GM23248 (cell line): ENCODE results near the gene SLC38A11.

Source experiments
- EZH2 ChIP-seq: fragments of 200-600 bp; sonication (generic); IDR thresholded peaks from 2 replicates; pipeline ENCODE4 v1.6.1; 2018; ENCODE audit warnings: antibody characterized with exemption, mild to moderate bottlenecking; ENCODE audit not compliant: insufficient read depth, poor library complexity, severe bottlenecking
- EZH2phosphoT487 ChIP-seq: fragments of 200-600 bp; sonication (generic); IDR thresholded peaks from 2 replicates; pipeline ENCODE4 v1.6.1; 2018; ENCODE audit warnings: antibody characterized with exemption, moderate library complexity, mild to moderate bottlenecking, low read depth; ENCODE audit not compliant: insufficient read depth

DNA sequence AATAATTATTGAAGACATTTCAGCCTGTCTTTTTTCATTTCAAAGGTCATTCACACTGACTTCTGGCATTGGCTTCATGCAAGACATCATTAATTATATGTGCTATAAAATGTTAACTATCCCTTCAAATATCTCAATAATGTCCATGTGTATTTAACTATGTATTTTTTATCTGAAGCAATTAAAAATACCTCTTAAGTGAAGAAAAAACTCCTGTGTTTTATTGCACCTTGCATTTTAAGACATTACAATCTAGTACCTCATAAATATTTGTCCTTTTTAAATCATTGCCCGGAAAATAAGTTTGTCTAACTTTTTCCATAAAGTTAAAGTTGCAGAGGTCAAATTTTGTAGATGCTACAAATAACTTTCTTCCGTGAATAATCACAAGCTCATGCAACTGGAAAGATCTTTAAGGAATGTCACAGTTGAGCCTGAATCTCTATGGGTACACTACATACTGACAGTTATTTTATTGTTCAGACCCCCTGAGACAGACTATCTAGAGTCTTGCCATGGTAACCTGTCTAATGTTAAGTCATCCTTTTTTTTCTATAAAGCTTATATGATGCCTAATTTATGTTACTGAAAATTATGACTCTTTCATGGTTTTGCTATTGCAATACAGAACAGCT is 75.3 kb downstream of the SLC38A11 start:
- TF ChIP-seq EZH2 (no peak), EZH2phosphoT487 (no peak)
